ENCODE measurements around the gene HSDL1. TPM values are rescaled to one million over a fixed set of nuclear protein-coding genes. Genes with fewer than 3 reads are reported as not detected.

The HSDL1 gene
- total RNA-seq, 1 donor from 2014 or later: 101 TPM

DNA sequence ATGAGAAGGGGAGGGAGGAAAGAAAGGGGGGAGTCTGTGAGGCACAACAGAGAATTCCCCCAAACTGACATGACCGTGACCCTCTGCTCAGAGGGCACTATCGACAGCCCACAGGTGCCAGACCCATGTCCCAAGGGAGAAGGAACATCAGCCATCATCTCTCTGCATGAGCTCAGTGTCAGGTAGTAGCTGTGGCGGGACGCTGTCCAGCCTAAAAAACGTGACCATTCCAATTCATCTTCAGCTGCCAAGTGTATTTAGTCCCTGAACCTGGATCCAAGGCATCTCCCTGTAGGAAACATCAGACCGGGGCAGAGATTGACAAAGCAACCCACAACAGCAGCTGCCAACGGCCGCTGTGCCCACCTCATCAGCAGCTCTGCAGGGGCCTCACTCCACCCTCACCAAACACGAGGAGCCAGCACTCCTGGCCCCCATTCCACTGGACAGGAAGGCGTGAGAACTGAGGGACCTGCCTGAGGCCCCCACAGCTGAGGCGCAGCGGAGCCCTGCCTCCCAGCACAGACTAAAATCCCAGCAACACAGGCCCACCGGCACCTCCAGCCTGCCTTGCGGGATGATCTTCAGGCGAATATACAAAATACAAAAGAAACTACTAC is 33.3 kb upstream of the HSDL1 start:
- H3F3A ChIP-seq (ENCODE audit: low read depth): no peaks in the 10 kb centered on the region
- Mint-ChIP-seq H3K27me3 (ENCODE audit: insufficient read depth, low read depth) (peaks cover 6% of the 10 kb centered on the region), H3K9me3 (no peaks in the 10 kb centered on the region), H3K4me1 (peaks cover 5% of the 10 kb centered on the region), H3K4me3 (no peak overlapping the region), H3K36me3 (no peaks in the 10 kb centered on the region), H3K27ac (no peak overlapping the region)
- no peak overlapping the region for H2AFZ ChIP-seq (replicated peaks)
- H4K20me1 ChIP-seq (ENCODE audit: low read depth): no peaks in the 10 kb centered on the region
- no peak overlapping the region for H3K4me2 ChIP-seq
- H3K4me3 ChIP-seq: no peak overlapping the region
- H3K27ac ChIP-seq: no peak overlapping the region
- no peaks in the 10 kb centered on the region for H3K4me1 ChIP-seq
- no peak overlapping the region for H3K9ac ChIP-seq
- TF ChIP-seq EZH2 (IDR thresholded peaks at IDR 0.05): no peak
- TF ChIP-seq EZH2phosphoT487 (IDR thresholded peaks at IDR 0.05): no peak
- TF ChIP-seq, protein P1, sequence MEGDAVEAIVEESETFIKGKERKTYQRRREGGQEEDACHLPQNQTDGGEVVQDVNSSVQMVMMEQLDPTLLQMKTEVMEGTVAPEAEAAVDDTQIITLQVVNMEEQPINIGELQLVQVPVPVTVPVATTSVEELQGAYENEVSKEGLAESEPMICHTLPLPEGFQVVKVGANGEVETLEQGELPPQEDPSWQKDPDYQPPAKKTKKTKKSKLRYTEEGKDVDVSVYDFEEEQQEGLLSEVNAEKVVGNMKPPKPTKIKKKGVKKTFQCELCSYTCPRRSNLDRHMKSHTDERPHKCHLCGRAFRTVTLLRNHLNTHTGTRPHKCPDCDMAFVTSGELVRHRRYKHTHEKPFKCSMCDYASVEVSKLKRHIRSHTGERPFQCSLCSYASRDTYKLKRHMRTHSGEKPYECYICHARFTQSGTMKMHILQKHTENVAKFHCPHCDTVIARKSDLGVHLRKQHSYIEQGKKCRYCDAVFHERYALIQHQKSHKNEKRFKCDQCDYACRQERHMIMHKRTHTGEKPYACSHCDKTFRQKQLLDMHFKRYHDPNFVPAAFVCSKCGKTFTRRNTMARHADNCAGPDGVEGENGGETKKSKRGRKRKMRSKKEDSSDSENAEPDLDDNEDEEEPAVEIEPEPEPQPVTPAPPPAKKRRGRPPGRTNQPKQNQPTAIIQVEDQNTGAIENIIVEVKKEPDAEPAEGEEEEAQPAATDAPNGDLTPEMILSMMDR (IDR thresholded peaks at IDR 0.05): no peak
- no peak for DNase-seq (ENCODE audit: low spot score)
- no peaks in the 10 kb centered on the region for H3K27me3 ChIP-seq
- H3K36me3 ChIP-seq: no peaks in the 10 kb centered on the region
- H3K9me3 ChIP-seq (ENCODE audit: low read depth): no peaks in the 10 kb centered on the region
- H3K79me2 ChIP-seq (ENCODE audit: low read depth): peaks cover 2% of the 10 kb centered on the region

- DNase-seq (ENCODE audit: low spot score): no peak
- Mint-ChIP-seq H3K4me3 (no peak overlapping the region), H3K4me1 (peaks cover 5% of the 10 kb centered on the region), H3K9me3 (no peaks in the 10 kb centered on the region), H3K27ac (no peak overlapping the region), H3K27me3 (ENCODE audit: insufficient read depth, low read depth) (peaks cover 6% of the 10 kb centered on the region), H3K36me3 (no peaks in the 10 kb centered on the region)
- no peak overlapping the region for H3K9ac ChIP-seq
- no peaks in the 10 kb centered on the region for H4K20me1 ChIP-seq (ENCODE audit: low read depth)
- no peaks in the 10 kb centered on the region for H3F3A ChIP-seq (ENCODE audit: low read depth)
- no peaks in the 10 kb centered on the region for H3K36me3 ChIP-seq
- H3K79me2 ChIP-seq (ENCODE audit: low read depth): no peaks in the 10 kb centered on the region
- H3K9me3 ChIP-seq (ENCODE audit: low read depth): no peaks in the 10 kb centered on the region
- no peak overlapping the region for H3K4me2 ChIP-seq
- no peak overlapping the region for H2AFZ ChIP-seq (replicated peaks)
- no peak overlapping the region for H3K4me3 ChIP-seq
- no peaks in the 10 kb centered on the region for H3K4me1 ChIP-seq
- H3K27ac ChIP-seq: no peak overlapping the region
- H3K27me3 ChIP-seq: no peaks in the 10 kb centered on the region
- TF ChIP-seq EZH2phosphoT487 (IDR thresholded peaks at IDR 0.05) (no peak), EZH2 (IDR thresholded peaks at IDR 0.05) (no peak)
- TF ChIP-seq, protein P1 (IDR thresholded peaks at IDR 0.05): no peak
These were observed 32.7 kb upstream of the HSDL1 start for GRCh38 chr16:84177741-84178073.

GRCh38 chr16:84176192-84177053 is 31.4 kb upstream of the HSDL1 start:
- no peak for DNase-seq (ENCODE audit: low spot score)
- no peak overlapping the region for H3K4me3 ChIP-seq
- no peak overlapping the region for H3K4me2 ChIP-seq
- H2AFZ ChIP-seq (replicated peaks): no peak overlapping the region
- Mint-ChIP-seq H3K36me3 (no peaks in the 10 kb centered on the region), H3K27ac (no peak overlapping the region), H3K9me3 (no peaks in the 10 kb centered on the region), H3K4me1 (peaks cover 5% of the 10 kb centered on the region), H3K4me3 (no peak overlapping the region), H3K27me3 (ENCODE audit: insufficient read depth, low read depth) (peaks cover 10% of the 10 kb centered on the region)
- no peaks in the 10 kb centered on the region for H3K36me3 ChIP-seq
- no peaks in the 10 kb centered on the region for H3F3A ChIP-seq (ENCODE audit: low read depth)
- no peak overlapping the region for H3K9ac ChIP-seq
- H3K27me3 ChIP-seq: no peaks in the 10 kb centered on the region
- TF ChIP-seq EZH2 (IDR thresholded peaks at IDR 0.05) (no peak), EZH2phosphoT487 (IDR thresholded peaks at IDR 0.05) (no peak)
- TF ChIP-seq, protein P1 (IDR thresholded peaks at IDR 0.05): no peak
- no peaks in the 10 kb centered on the region for H3K9me3 ChIP-seq (ENCODE audit: low read depth)
- H3K27ac ChIP-seq: no peak overlapping the region
- H4K20me1 ChIP-seq (ENCODE audit: low read depth): no peaks in the 10 kb centered on the region
- no peaks in the 10 kb centered on the region for H3K4me1 ChIP-seq
- H3K79me2 ChIP-seq (ENCODE audit: low read depth): no peaks in the 10 kb centered on the region
